GM08714 (cell line): Measurements from ENCODE around the gene COG2.

Experiments used
- H3K4me3 ChIP-seq: fragments of 200-500 bp; sonication (Bioruptor generic); 2 replicates; pipeline ENCODE4 v1.5.1; 2014; ENCODE audit warnings: mild to moderate bottlenecking, low read length, inconsistent platforms
- ZNF274 ChIP-seq: IDR thresholded peaks from 2 replicates; pipeline ENCODE4 v1.6.1; 2012; ENCODE audit warnings: mild to moderate bottlenecking, low read depth, low read length

COG2 gene

GRCh38 chr1:230612651-230613050 is 29.6 kb upstream of the COG2 start:
- no peak for TF ChIP-seq ZNF274

GRCh38 chr1:230614121-230614520 is 28.2 kb upstream of the COG2 start:
- no peak overlapping the region for H3K4me3 ChIP-seq
- no peak for TF ChIP-seq ZNF274

More at GRCh38 chr1:230612651-230613050, 29.6 kb upstream of the COG2 start:
- H3K4me3 ChIP-seq: no peak overlapping the region

GRCh38 chr1:230618537-230618936 is 23.7 kb upstream of the COG2 start:
- no peak for TF ChIP-seq ZNF274
- no peak overlapping the region for H3K4me3 ChIP-seq

- no peak for TF ChIP-seq ZNF274
- no peak overlapping the region for H3K4me3 ChIP-seq
These were observed 21.5 kb upstream of the COG2 start for GRCh38 chr1:230620649-230621323.

- H3K4me3 ChIP-seq: no peak overlapping the region
- TF ChIP-seq ZNF274: no peak
These were observed 20.8 kb upstream of the COG2 start for GRCh38 chr1:230621324-230622030.

GRCh38 chr1:230622151-230622550 is 20.1 kb upstream of the COG2 start:
- no peak for TF ChIP-seq ZNF274
- no peak overlapping the region for H3K4me3 ChIP-seq

GRCh38 chr1:230624097-230624713 is 18.1 kb upstream of the COG2 start:
- H3K4me3 ChIP-seq: no peak overlapping the region
- TF ChIP-seq ZNF274: no peak

- no peak overlapping the region for H3K4me3 ChIP-seq
- no peak for TF ChIP-seq ZNF274
These were observed 16.0 kb upstream of the COG2 start for GRCh38 chr1:230626232-230626631.

- no peak overlapping the region for H3K4me3 ChIP-seq
- TF ChIP-seq ZNF274: no peak
These were observed 14.5 kb upstream of the COG2 start for GRCh38 chr1:230627767-230628166.

GRCh38 chr1:230629511-230629910 is 12.8 kb upstream of the COG2 start:
- TF ChIP-seq ZNF274: no peak
- no peak overlapping the region for H3K4me3 ChIP-seq

GRCh38 chr1:230631477-230631876 is 10.8 kb upstream of the COG2 start:
- no peak overlapping the region for H3K4me3 ChIP-seq
- TF ChIP-seq ZNF274: no peak

GRCh38 chr1:230632273-230632873 is 9.9 kb upstream of the COG2 start:
- no peak overlapping the region for H3K4me3 ChIP-seq
- no peak for TF ChIP-seq ZNF274

- TF ChIP-seq ZNF274: no peak
- H3K4me3 ChIP-seq: no peak overlapping the region
These were observed 8.8 kb upstream of the COG2 start for GRCh38 chr1:230633469-230633868.

GRCh38 chr1:230634384-230634783 is 7.9 kb upstream of the COG2 start:
- no peak overlapping the region for H3K4me3 ChIP-seq
- TF ChIP-seq ZNF274: no peak
